BJ (cell line): ENCODE measurements around the gene DALRD3. TPM values are rescaled to one million over a fixed set of nuclear protein-coding genes. Genes with fewer than 3 reads are reported as not detected.

ENCODE experiments used
- CTCF ChIA-PET: fragments of 350-600 bp; formaldehyde crosslinking; extraction: SDS; loops from one replicate; lab custom pipeline; 2021; ENCODE audit warnings: antibody characterized with exemption, inconsistent platforms; lab: Yijun Ruan, JAX
- POLR2A ChIA-PET: fragments of 300-600 bp; sonication (Branson Sonifier 250); formaldehyde crosslinking; extraction: SDS; loops from one replicate; lab custom pipeline; 2021; ENCODE audit warnings: antibody characterized with exemption; lab: Charles Lee
- DNase-seq: peaks from one replicate; pipeline ENCODE4 v3.0.0-alpha.2; 2011; ENCODE audit warnings: low read depth
- H3K27me3 ChIP-seq: 2 replicates; pipeline ENCODE4 v1.6.0; 2011; ENCODE audit warnings: low read length; ENCODE audit not compliant: control insufficient read depth, insufficient read depth
- H3K36me3 ChIP-seq: 2 replicates; pipeline ENCODE4 v1.5.1; 2011; ENCODE audit warnings: low read length; ENCODE audit not compliant: control insufficient read depth, insufficient read depth
- H3K4me3 ChIP-seq: 2 replicates; pipeline ENCODE4 v1.5.1; 2011; ENCODE audit warnings: low read depth, mild to moderate bottlenecking, control low read depth, low read length
- CTCF ChIP-seq: IDR thresholded peaks from 2 replicates; pipeline ENCODE4 v1.5.1; 2011; ENCODE audit warnings: low read depth, mild to moderate bottlenecking, control low read depth, inconsistent platforms, low read length, moderate library complexity; ENCODE audit not compliant: insufficient read depth
- polyA plus RNA-seq: library from polyadenylated mRNA; depleted of rRNA; stranded (reverse); fragments of >200 nt; gene quantifications from 2 replicates; pipeline ENCODE4 v1.2.3, GENCODE V29; 2011

The DALRD3 gene
- polyA plus RNA-seq, 1 experiment: 59.6 TPM

- ChIA-PET CTCF (interaction anchor here (2.8 to 6.6 kb wide), 4 partner anchors 8 to 74 kb away, joined by 20 to 60 read pairs (median 26); partner anchors contain the start of genes P4HTM, QRICH1 and WDR6), POLR2A (interaction anchor here (0.5 to 1.4 kb wide), 5 partner anchors 10 to 331 kb away, joined by 3 to 19 read pairs (median 4); partner anchors contain the start of genes IMPDH2 and WDR6)
- DNase-seq: no peak
- H3K36me3 ChIP-seq: peaks cover 23% of the 10 kb centered on the region
- H3K4me3 ChIP-seq: peak overlapping the region; percentile 88
- no peaks in the 10 kb centered on the region for H3K27me3 ChIP-seq
- no peak for TF ChIP-seq CTCF
Measured at GRCh38 chr3:49019941-49020329, 1.6 kb upstream of the DALRD3 start.

- POLR2A ChIA-PET: interaction anchor here (0.8 to 1.4 kb wide), 2 partner anchors 11 to 29 kb away, joined by 3 read pairs; partner anchors contain the start of gene P4HTM
Measured at GRCh38 chr3:49018707-49019006, 277 bp upstream of the DALRD3 start.

GRCh38 chr3:49017229-49017970, 980 bp downstream of the DALRD3 start:
- no peak for TF ChIP-seq CTCF

More at GRCh38 chr3:49018707-49019006, 277 bp upstream of the DALRD3 start:
- no peaks in the 10 kb centered on the region for H3K27me3 ChIP-seq
- DNase-seq: no peak
- CTCF ChIA-PET: interaction anchor here (1.2 to 6.6 kb wide), 3 partner anchors 9 to 29 kb away, joined by 3 to 60 read pairs (median 4); partner anchors contain the start of genes P4HTM and WDR6
- H3K36me3 ChIP-seq: peaks cover 21% of the 10 kb centered on the region
- TF ChIP-seq CTCF: no peak
- H3K4me3 ChIP-seq: peak overlapping the region; percentile 70

GRCh38 chr3:49016414-49017228, 1.8 kb downstream of the DALRD3 start:
- peaks cover 36% of the 10 kb centered on the region for H3K36me3 ChIP-seq
- TF ChIP-seq CTCF: no peak
- H3K4me3 ChIP-seq: no peak overlapping the region
- POLR2A ChIA-PET: no interaction called here
- no peaks in the 10 kb centered on the region for H3K27me3 ChIP-seq
- CTCF ChIA-PET: interaction anchor here (2.2 to 6.6 kb wide), 2 partner anchors 8 to 27 kb away, joined by 13 to 60 read pairs; partner anchors contain the start of genes P4HTM and WDR6
- DNase-seq: no peak

More at GRCh38 chr3:49017229-49017970, 980 bp downstream of the DALRD3 start:
- POLR2A ChIA-PET: interaction anchor here (1.4 kb wide), 1 partner anchor 9 kb away, joined by 3 read pairs; no protein-coding TSS in a partner anchor
- Histone ChIP-seq H3K27me3 (no peaks in the 10 kb centered on the region), H3K36me3 (peaks cover 30% of the 10 kb centered on the region), H3K4me3 (peak overlapping the region; percentile 70)
- no peak for DNase-seq
- CTCF ChIA-PET: interaction anchor here (2.2 to 6.6 kb wide), 2 partner anchors 9 to 28 kb away, joined by 13 to 60 read pairs; partner anchors contain the start of genes P4HTM and WDR6
